ENCODE data around the gene MIPOL1. TPM values are rescaled to one million over a fixed set of nuclear protein-coding genes. Genes with fewer than 3 reads are reported as not detected.

Gene MIPOL1
- total RNA-seq, 1 donor from 2014 or later, result not detected

DNA sequence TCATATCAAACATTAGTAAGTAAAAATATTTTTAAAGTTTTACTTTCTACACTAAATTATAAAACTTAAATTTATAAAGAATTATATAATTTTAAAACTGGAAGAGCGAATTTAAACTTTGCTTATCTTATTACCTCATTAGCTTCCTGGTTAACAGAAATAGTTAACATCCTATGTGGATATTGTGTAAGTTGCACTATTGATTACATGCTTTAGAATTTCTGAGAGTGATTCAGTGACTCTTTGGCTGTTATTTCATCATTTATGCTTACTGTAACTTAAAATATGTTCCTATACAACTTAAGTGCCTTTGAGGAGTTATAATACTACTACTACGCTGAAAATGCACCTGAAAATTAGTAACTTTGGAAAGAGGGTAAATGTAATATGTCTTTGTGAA lies 295.9 kb downstream of the MIPOL1 start:
- CTCF ChIA-PET, result no interaction called here
- Mint-ChIP-seq H3K4me1 (no peaks in the 10 kb centered on the region), H3K4me3 (no peak overlapping the region), H3K27me3 (no peaks in the 10 kb centered on the region), H3K36me3 (ENCODE audit: low read depth) (no peaks in the 10 kb centered on the region), H3K27ac (no peak overlapping the region), H3K9me3 (peaks cover 9% of the 10 kb centered on the region)
- DNase-seq (no peak), ATAC-seq (ENCODE audit: low read depth) (no peak)
- intact Hi-C loops (cut with micrococcal nuclease), result no loop called here
- POLR2A ChIA-PET, result no interaction called here
- TF ChIP-seq, protein P1, sequence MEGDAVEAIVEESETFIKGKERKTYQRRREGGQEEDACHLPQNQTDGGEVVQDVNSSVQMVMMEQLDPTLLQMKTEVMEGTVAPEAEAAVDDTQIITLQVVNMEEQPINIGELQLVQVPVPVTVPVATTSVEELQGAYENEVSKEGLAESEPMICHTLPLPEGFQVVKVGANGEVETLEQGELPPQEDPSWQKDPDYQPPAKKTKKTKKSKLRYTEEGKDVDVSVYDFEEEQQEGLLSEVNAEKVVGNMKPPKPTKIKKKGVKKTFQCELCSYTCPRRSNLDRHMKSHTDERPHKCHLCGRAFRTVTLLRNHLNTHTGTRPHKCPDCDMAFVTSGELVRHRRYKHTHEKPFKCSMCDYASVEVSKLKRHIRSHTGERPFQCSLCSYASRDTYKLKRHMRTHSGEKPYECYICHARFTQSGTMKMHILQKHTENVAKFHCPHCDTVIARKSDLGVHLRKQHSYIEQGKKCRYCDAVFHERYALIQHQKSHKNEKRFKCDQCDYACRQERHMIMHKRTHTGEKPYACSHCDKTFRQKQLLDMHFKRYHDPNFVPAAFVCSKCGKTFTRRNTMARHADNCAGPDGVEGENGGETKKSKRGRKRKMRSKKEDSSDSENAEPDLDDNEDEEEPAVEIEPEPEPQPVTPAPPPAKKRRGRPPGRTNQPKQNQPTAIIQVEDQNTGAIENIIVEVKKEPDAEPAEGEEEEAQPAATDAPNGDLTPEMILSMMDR (IDR thresholded peaks at IDR 0.05), result no peak

- intact Hi-C loops (cut with micrococcal nuclease), result no loop called here
- no peaks in the 10 kb centered on the region for H3K27me3 Mint-ChIP-seq
- ChIA-PET CTCF (no interaction called here), POLR2A (no interaction called here)
- TF ChIP-seq, protein P1 (IDR thresholded peaks at IDR 0.05), result no peak
- no peak overlapping the region for H3K4me3 Mint-ChIP-seq
- H3K36me3 Mint-ChIP-seq (ENCODE audit: low read depth), result no peaks in the 10 kb centered on the region
- ATAC-seq (ENCODE audit: low read depth), result no peak
- DNase-seq, result no peak
- no peaks in the 10 kb centered on the region for H3K4me1 Mint-ChIP-seq
- H3K9me3 Mint-ChIP-seq, result peaks cover 4% of the 10 kb centered on the region
- no peak overlapping the region for H3K27ac Mint-ChIP-seq
Measured at GRCh38 chr14:37497422-37497821, 299.7 kb downstream of the MIPOL1 start.

DNA sequence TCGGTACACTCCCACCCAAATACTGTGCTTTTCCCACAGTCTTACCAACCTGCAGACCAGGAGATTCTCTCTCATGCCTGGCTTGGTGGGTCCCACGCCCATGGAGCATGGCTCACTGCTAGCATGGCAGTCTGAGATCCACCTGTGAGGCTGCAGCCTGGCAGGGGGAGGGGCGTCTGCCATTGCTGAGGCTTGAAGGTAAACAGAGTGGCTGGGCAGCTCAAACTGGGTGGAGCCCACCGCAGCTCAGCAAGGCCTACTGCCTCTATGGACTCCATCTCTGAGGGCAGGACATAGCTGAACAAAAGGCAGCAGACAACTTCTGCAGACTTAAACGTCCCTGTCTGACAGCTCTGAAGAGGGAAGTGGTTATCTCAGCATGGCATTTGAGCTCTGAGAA lies 304.1 kb downstream of the MIPOL1 start:
- no peak overlapping the region for H3K27ac Mint-ChIP-seq
- H3K9me3 Mint-ChIP-seq, result no peaks in the 10 kb centered on the region
- DNase-seq (no peak), ATAC-seq (ENCODE audit: low read depth) (no peak)
- TF ChIP-seq, protein P1 (IDR thresholded peaks at IDR 0.05), result no peak
- H3K27me3 Mint-ChIP-seq, result no peaks in the 10 kb centered on the region
- H3K4me1 Mint-ChIP-seq, result no peaks in the 10 kb centered on the region
- H3K4me3 Mint-ChIP-seq, result no peak overlapping the region
- H3K36me3 Mint-ChIP-seq (ENCODE audit: low read depth), result no peaks in the 10 kb centered on the region
- ChIA-PET CTCF (no interaction called here), POLR2A (no interaction called here)
- intact Hi-C loops (cut with micrococcal nuclease), result no loop called here

GRCh38 chr14:37508503-37508902 lies 310.8 kb downstream of the MIPOL1 start:
- ATAC-seq (ENCODE audit: low read depth) (no peak), DNase-seq (no peak)
- Mint-ChIP-seq H3K4me1 (no peaks in the 10 kb centered on the region), H3K36me3 (ENCODE audit: low read depth) (no peaks in the 10 kb centered on the region), H3K27me3 (no peaks in the 10 kb centered on the region), H3K27ac (no peak overlapping the region), H3K9me3 (peaks cover 4% of the 10 kb centered on the region), H3K4me3 (no peak overlapping the region)
- POLR2A ChIA-PET, result no interaction called here
- TF ChIP-seq, protein P1 (IDR thresholded peaks at IDR 0.05), result no peak
- intact Hi-C loops (cut with micrococcal nuclease), result no loop called here
- CTCF ChIA-PET, result no interaction called here

GRCh38 chr14:37512173-37512572 lies 314.4 kb downstream of the MIPOL1 start:
- H3K27ac Mint-ChIP-seq, result no peak overlapping the region
- no peaks in the 10 kb centered on the region for H3K36me3 Mint-ChIP-seq (ENCODE audit: low read depth)
- H3K4me3 Mint-ChIP-seq, result no peak overlapping the region
- CTCF ChIA-PET, result no interaction called here
- intact Hi-C loops (cut with micrococcal nuclease), result no loop called here
- ATAC-seq (ENCODE audit: low read depth), result no peak
- no peaks in the 10 kb centered on the region for H3K4me1 Mint-ChIP-seq
- no peak for DNase-seq
- POLR2A ChIA-PET, result no interaction called here
- no peaks in the 10 kb centered on the region for H3K27me3 Mint-ChIP-seq
- TF ChIP-seq, protein P1 (IDR thresholded peaks at IDR 0.05), result no peak
- H3K9me3 Mint-ChIP-seq, result peaks cover 4% of the 10 kb centered on the region
